Retinal pigment epithelial cell (primary cell): ENCODE data around the gene PTPRD.

Experiments used
- DNase-seq: peaks from one replicate; pipeline ENCODE4 v3.0.0-alpha.2; 2010; ENCODE audit warnings: low read depth
- H3K4me3 ChIP-seq: 2 replicates; pipeline ENCODE4 v1.5.1; 2011; ENCODE audit warnings: mild to moderate bottlenecking, low read length, control low read depth, moderate library complexity
- CTCF ChIP-seq: conservative IDR thresholded peaks from 2 replicates; pipeline ENCODE4 v1.5.1; 2011; ENCODE audit warnings: low read depth, low read length, control low read depth, inconsistent platforms

PTPRD gene

GRCh38 chr9:8420416-8420815 lies 2192.4 kb downstream of the PTPRD start:
- no peak overlapping the region for H3K4me3 ChIP-seq
- no peak for TF ChIP-seq CTCF
- no peak for DNase-seq

GRCh38 chr9:8419596-8420275 lies 2193.1 kb downstream of the PTPRD start:
- no peak for TF ChIP-seq CTCF
- no peak for DNase-seq
- H3K4me3 ChIP-seq: no peak overlapping the region

GRCh38 chr9:8417341-8417740 lies 2195.5 kb downstream of the PTPRD start:
- DNase-seq: no peak
- no peak overlapping the region for H3K4me3 ChIP-seq
- no peak for TF ChIP-seq CTCF

DNA sequence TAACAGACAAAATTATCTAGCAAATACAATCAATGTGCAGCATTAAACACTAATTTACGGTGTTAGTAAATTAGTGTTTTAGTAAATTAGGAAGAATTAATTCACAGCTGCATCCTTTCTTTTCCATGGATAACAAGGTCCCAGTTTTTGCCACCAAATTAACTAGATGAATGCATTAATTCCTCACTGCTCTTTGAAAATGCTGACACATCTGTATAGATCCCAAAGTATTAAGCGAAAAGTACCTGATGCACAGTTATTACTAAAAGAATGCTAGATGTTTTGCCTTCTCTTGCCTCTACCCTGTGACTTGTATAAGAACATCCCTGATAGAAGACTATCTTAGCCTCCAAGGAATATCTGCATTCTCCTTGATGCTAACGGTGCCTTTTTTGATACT lies 2200.5 kb downstream of the PTPRD start:
- H3K4me3 ChIP-seq: no peak overlapping the region
- no peak for TF ChIP-seq CTCF
- DNase-seq: no peak

GRCh38 chr9:8408575-8409190 lies 2204.1 kb downstream of the PTPRD start:
- DNase-seq: no peak
- H3K4me3 ChIP-seq: no peak overlapping the region
- TF ChIP-seq CTCF: no peak

DNA sequence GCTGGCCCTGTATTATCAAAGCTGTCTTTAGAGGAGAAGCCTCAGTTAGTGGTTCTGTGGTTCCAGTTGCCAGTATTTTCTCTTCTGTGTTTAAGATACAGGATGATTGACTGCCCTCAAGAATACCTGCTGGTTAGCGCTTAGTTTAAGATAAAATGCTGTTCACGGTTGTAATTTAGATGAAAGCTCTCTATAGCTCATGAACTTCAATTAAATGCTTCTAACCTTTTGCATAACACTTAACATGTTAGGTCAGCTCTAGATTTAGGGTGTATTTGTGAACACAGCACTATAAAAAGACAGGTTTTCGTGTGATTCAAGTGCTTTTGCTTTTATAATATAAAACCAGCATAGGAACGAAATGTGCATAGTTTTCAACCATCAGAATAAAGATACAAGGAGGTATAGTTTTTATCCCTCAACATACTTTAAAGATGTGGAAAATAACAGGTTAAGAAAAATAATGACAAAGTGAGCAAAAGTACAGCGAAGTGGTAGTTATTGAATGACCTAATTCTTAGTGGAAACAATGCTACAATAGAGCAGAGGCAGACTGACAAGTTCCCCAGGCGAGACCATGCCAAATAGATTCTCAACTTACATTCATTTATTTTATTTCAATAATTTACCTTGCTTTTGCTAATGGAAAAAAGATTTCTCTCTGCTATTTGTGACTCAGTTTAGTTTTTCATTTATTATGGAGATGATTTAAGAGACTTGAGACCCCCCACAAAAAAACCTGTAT lies 2210.7 kb downstream of the PTPRD start:
- no peak for DNase-seq
- H3K4me3 ChIP-seq: no peak overlapping the region
- no peak for TF ChIP-seq CTCF
